ENCODE data around the gene RBM38.

Gene RBM38

DNA sequence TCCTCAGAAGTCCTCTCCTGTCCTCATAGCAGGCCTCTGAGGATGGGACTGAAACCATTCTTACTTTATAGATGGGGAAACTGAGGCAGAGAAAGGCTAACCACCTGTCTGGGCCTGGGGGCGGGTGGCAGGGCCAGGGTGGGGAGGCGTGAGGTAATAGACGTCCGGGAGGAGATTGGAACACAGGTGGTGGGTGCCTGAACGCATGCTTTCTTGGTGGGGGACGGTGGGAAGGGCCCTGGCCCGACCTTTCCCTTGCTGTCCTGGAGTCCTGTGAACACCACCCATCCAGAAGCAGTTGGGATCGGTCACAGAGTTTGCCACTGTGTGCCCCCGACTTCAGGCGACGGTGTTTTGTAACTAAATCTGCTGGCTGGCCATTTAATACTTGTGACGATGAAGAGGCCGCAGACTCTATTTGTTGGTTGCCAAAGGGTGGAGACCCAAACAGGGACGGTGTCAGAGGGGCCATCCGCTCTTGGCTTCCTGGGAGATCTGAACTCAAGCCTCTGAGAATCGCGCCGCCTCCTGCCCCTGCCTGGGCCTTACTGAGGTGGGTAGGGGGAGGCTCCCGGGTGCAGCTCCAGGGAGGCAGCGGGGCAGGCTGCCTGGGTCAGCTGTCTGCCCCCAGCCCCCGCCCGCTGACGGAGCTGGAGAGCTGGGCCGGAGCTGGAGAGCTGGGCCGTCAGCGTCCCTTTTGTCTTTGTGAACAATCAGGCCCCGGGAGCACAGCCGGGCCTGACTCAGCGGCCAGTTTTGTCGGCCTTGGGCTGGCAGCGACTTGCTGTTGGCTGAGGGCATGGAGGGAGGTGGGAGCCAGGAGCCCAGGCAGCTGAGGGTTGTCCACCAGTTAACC, 4.1 kb downstream of the RBM38 start:
- no peak for DNase-seq (ENCODE audit: low spot score)
- TF ChIP-seq, protein P1, sequence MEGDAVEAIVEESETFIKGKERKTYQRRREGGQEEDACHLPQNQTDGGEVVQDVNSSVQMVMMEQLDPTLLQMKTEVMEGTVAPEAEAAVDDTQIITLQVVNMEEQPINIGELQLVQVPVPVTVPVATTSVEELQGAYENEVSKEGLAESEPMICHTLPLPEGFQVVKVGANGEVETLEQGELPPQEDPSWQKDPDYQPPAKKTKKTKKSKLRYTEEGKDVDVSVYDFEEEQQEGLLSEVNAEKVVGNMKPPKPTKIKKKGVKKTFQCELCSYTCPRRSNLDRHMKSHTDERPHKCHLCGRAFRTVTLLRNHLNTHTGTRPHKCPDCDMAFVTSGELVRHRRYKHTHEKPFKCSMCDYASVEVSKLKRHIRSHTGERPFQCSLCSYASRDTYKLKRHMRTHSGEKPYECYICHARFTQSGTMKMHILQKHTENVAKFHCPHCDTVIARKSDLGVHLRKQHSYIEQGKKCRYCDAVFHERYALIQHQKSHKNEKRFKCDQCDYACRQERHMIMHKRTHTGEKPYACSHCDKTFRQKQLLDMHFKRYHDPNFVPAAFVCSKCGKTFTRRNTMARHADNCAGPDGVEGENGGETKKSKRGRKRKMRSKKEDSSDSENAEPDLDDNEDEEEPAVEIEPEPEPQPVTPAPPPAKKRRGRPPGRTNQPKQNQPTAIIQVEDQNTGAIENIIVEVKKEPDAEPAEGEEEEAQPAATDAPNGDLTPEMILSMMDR (IDR thresholded peaks at IDR 0.05; ENCODE audit: borderline replicate concordance, control extremely low read depth, extremely low read depth, insufficient read depth, missing control alignments), result no peak
- in situ Hi-C loops (cut with MboI; ENCODE audit: low sequenced_read_pairs, unreplicated experiment), result loop anchor here (10.0 to 25.0 kb wide), 2 partner anchors 79 to 792 kb away; no protein-coding TSS in a partner anchor

DNA sequence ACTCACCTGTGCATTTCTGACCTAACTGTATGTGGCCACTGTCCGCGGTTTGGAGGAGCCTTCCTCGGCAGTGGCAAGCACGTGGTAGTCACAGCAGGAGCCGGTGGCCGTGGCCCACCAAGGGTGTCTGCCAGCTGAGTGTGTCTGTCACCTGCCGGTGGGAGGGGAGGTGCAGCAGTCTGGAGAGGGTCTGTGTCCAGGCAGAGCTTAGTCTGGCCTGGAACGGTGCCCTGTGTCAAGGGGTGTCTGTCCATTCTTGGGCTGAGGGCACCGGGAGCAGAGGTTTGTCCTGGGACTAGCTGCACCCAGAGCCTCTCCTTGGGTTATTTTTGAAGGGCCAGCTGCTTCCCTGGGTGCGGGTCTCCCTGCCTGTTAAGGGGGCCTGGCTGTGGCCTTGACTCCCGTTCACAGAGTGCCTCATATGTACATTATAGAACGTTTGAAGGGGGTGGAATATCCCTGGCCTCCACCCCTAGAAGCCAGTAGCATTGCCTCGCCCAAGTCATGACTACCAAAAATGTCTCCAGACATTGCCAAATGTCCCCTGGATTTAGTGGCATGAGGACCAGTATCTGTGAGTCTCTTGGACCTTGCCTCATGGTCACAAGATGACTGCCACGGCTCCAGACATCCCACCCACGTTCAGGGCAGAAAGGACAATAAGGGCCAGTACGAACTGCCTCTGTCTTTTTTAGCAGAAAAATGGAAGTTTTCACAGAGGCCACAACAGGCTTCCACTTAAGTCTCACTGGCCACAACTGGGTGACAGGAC, 5.2 kb downstream of the RBM38 start:
- in situ Hi-C loops (cut with MboI; ENCODE audit: low sequenced_read_pairs, unreplicated experiment), result loop anchor here (10.0 to 25.0 kb wide), 2 partner anchors 78 to 791 kb away; no protein-coding TSS in a partner anchor
- TF ChIP-seq, protein P1 (IDR thresholded peaks at IDR 0.05; ENCODE audit: borderline replicate concordance, control extremely low read depth, extremely low read depth, insufficient read depth, missing control alignments), result no peak
- no peak for DNase-seq (ENCODE audit: low spot score)

DNA sequence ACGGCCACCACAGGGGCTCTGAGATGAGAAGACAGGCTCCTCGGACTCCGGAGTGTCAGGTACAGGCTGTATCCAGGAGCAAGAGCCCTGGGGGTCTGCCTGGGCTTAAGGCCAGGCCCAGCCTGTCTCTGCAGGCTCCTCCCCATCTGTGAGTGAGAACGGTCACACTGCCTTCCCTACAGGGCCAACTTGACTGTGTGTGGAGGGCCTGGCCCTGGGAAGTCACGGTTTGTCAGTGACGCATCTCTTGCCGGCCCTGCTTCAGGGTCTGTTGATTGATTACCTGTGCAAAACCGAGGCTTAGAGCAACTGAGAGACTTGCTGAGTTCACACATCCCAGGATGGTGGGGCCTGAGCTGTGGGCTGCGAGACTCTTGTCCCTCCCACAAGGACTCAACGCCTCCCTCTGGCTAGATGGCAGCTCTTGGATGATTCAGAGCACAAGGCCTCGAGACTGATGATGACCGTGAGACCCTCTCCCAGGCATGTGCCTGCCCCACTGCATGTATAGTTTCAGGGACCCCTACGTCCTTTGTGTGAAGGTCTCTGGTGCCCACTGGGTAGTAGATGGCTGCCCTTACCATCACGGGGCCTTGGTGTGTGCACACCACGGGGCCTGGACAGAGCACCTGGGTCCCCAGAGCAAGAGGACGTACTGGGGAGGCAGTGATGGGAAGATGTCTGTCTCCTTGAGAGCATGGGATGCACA, 5.9 kb downstream of the RBM38 start:
- in situ Hi-C loops (cut with MboI; ENCODE audit: low sequenced_read_pairs, unreplicated experiment), result loop anchor here (10.0 to 25.0 kb wide), 2 partner anchors 78 to 790 kb away; no protein-coding TSS in a partner anchor
- TF ChIP-seq, protein P1 (IDR thresholded peaks at IDR 0.05; ENCODE audit: borderline replicate concordance, control extremely low read depth, extremely low read depth, insufficient read depth, missing control alignments), result no peak

DNA sequence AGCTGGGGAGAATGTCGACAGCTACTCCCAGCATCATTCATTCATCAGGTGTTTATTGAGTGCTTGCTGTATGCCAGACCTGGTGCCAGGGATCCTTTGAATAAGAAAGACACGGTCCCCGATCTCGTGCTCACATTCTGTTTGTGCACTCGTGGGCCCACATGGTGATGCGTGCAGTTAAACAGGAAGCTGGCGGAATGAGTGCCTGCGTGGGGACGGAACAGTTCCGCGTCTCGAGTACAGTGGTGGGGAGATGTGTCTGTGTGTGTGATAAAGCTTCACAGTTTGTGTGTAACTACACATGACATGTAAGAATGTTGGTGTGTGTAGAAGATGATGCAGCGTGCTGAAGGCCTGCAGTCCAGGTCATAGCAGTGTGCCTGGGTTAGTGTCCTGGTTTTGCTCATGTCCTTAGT, 6.5 kb downstream of the RBM38 start:
- in situ Hi-C loops (cut with MboI; ENCODE audit: low sequenced_read_pairs, unreplicated experiment), result loop anchor here (10.0 to 25.0 kb wide), 2 partner anchors 77 to 790 kb away; no protein-coding TSS in a partner anchor
- peak; percentile 40 for DNase-seq (ENCODE audit: low spot score)
- TF ChIP-seq, protein P1 (IDR thresholded peaks at IDR 0.05; ENCODE audit: borderline replicate concordance, control extremely low read depth, extremely low read depth, insufficient read depth, missing control alignments), result no peak

More for the DNA sequence above, 5.9 kb downstream of the RBM38 start:
- peak; percentile 48 for DNase-seq (ENCODE audit: low spot score)

DNA sequence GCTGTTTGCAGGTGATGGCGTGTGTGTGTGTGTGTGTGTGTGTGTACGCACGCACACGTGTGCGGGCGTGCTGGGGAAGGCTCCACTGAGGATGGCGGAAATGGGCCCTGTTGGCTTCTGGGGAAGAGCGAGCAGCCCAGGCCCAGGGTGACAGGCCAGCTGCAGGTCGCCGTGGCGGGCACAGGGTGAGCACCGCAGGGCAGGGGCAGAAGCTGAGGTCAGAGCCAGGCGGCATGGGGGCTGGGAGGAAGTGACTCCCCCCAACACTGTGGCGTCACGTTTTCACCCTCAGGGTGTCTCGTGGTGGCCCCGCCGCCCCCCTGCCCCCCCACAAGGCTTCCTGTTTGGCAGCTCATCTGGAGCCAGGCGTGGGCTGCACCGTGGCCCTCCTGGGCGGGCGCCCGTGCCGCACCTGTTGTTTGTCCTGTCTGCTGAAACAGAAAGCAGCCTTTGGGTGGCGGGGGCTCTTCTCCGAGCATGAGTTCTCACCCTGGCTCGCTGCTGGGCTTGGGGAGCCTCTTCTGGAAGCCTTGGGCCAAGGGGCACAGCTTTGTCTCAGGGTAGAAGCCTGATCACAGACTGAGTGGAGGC, 7.1 kb downstream of the RBM38 start:
- DNase-seq (ENCODE audit: low spot score), result peak; percentile 87
- TF ChIP-seq, protein P1 (IDR thresholded peaks at IDR 0.05; ENCODE audit: borderline replicate concordance, control extremely low read depth, extremely low read depth, insufficient read depth, missing control alignments), result no peak
- in situ Hi-C loops (cut with MboI; ENCODE audit: low sequenced_read_pairs, unreplicated experiment), result loop anchor here (10.0 to 25.0 kb wide), 2 partner anchors 76 to 789 kb away; no protein-coding TSS in a partner anchor

Data from GM13976 (cell line).